Measurements from ENCODE around the gene RNASE7.

Gene RNASE7

GRCh38 chr14:21054123-21054767 is 12.1 kb downstream of the RNASE7 start:
- H3K4me1 ChIP-seq (ENCODE audit: control insufficient read depth, insufficient read depth, low read length): peaks cover 29% of the 10 kb centered on the region
- no peaks in the 10 kb centered on the region for H3K9me3 ChIP-seq (ENCODE audit: control insufficient read depth, low read length)
- H3K4me3 ChIP-seq (ENCODE audit: low read length): no peak overlapping the region
- H3K9ac ChIP-seq (ENCODE audit: low read length): no peak overlapping the region
- no peaks in the 10 kb centered on the region for H3K27me3 ChIP-seq (ENCODE audit: control insufficient read depth, insufficient read depth, low read length)
- H3K36me3 ChIP-seq (ENCODE audit: control insufficient read depth, insufficient read depth, low read length): no peaks in the 10 kb centered on the region

GRCh38 chr14:21054768-21055145 is 12.6 kb downstream of the RNASE7 start:
- Histone ChIP-seq H3K4me1 (ENCODE audit: control insufficient read depth, insufficient read depth, low read length) (peaks cover 29% of the 10 kb centered on the region), H3K27me3 (ENCODE audit: control insufficient read depth, insufficient read depth, low read length) (no peaks in the 10 kb centered on the region), H3K4me3 (ENCODE audit: low read length) (no peak overlapping the region), H3K36me3 (ENCODE audit: control insufficient read depth, insufficient read depth, low read length) (no peaks in the 10 kb centered on the region), H3K9ac (ENCODE audit: low read length) (no peak overlapping the region), H3K9me3 (ENCODE audit: control insufficient read depth, low read length) (no peaks in the 10 kb centered on the region)

- Histone ChIP-seq H3K4me1 (ENCODE audit: control insufficient read depth, insufficient read depth, low read length) (peaks cover 37% of the 10 kb centered on the region), H3K36me3 (ENCODE audit: control insufficient read depth, insufficient read depth, low read length) (no peaks in the 10 kb centered on the region), H3K9ac (ENCODE audit: low read length) (no peak overlapping the region), H3K27me3 (ENCODE audit: control insufficient read depth, insufficient read depth, low read length) (no peaks in the 10 kb centered on the region), H3K4me3 (ENCODE audit: low read length) (no peak overlapping the region), H3K9me3 (ENCODE audit: control insufficient read depth, low read length) (no peaks in the 10 kb centered on the region)
These were observed 13.4 kb downstream of the RNASE7 start for GRCh38 chr14:21055432-21056117.

DNA sequence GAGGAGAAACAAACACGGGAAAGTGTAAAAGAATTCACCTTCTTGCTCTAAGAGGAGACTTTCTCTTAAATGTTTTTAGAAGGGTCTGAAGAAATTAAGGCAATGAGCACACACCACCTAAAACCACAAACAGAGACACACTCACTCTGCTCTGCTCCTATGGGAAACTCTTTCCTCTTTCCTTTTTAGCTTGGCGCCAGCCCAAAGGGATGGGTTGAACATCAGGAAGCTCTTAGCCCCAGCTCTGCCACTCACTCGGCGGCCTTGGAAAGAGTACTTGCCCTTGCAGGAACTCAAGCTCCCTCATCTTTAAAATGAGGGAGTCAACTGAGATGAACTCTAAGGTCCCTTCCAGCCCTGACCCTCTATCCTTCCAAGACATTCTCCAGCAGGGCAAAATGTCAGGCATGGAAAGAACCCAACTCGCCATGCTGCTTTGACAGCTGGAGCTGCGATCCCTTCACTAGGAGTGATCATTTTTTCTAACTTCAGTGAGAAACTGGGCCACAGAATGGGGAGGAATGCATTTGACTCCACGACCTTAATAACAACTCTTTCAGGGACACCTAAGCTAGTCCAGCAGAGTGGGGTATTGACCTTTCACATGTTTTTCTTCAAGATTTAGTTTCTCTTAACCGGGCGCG is 14.5 kb downstream of the RNASE7 start:
- Histone ChIP-seq H3K27me3 (ENCODE audit: control insufficient read depth, insufficient read depth, low read length) (no peaks in the 10 kb centered on the region), H3K4me3 (ENCODE audit: low read length) (no peak overlapping the region), H3K9me3 (ENCODE audit: control insufficient read depth, low read length) (no peaks in the 10 kb centered on the region), H3K36me3 (ENCODE audit: control insufficient read depth, insufficient read depth, low read length) (no peaks in the 10 kb centered on the region), H3K4me1 (ENCODE audit: control insufficient read depth, insufficient read depth, low read length) (peaks cover 38% of the 10 kb centered on the region), H3K9ac (ENCODE audit: low read length) (no peak overlapping the region)

GRCh38 chr14:21057803-21058675 is 15.9 kb downstream of the RNASE7 start, which contains the start of gene RNASE8:
Gene RNASE8 (plus strand): TSS chr14:21057822. CDS start chr14:21057893, 71 bp downstream.
- Histone ChIP-seq H3K9me3 (ENCODE audit: control insufficient read depth, low read length) (no peaks in the 10 kb centered on the region), H3K36me3 (ENCODE audit: control insufficient read depth, insufficient read depth, low read length) (no peaks in the 10 kb centered on the region), H3K4me1 (ENCODE audit: control insufficient read depth, insufficient read depth, low read length) (peaks cover 38% of the 10 kb centered on the region), H3K9ac (ENCODE audit: low read length) (no peak within 1 kb of the TSS), H3K4me3 (ENCODE audit: low read length) (no peak within 1 kb of the TSS), H3K27me3 (ENCODE audit: control insufficient read depth, insufficient read depth, low read length) (no peaks in the 10 kb centered on the region)

GRCh38 chr14:21058903-21059302 is 16.7 kb downstream of the RNASE7 start:
- Histone ChIP-seq H3K36me3 (ENCODE audit: control insufficient read depth, insufficient read depth, low read length) (no peaks in the 10 kb centered on the region), H3K4me1 (ENCODE audit: control insufficient read depth, insufficient read depth, low read length) (peaks cover 33% of the 10 kb centered on the region), H3K9ac (ENCODE audit: low read length) (no peak overlapping the region), H3K4me3 (ENCODE audit: low read length) (no peak overlapping the region), H3K27me3 (ENCODE audit: control insufficient read depth, insufficient read depth, low read length) (no peaks in the 10 kb centered on the region), H3K9me3 (ENCODE audit: control insufficient read depth, low read length) (no peaks in the 10 kb centered on the region)

- peaks cover 24% of the 10 kb centered on the region for H3K4me1 ChIP-seq (ENCODE audit: control insufficient read depth, insufficient read depth, low read length)
- H3K27me3 ChIP-seq (ENCODE audit: control insufficient read depth, insufficient read depth, low read length): no peaks in the 10 kb centered on the region
- no peak overlapping the region for H3K9ac ChIP-seq (ENCODE audit: low read length)
- no peaks in the 10 kb centered on the region for H3K9me3 ChIP-seq (ENCODE audit: control insufficient read depth, low read length)
- H3K4me3 ChIP-seq (ENCODE audit: low read length): no peak overlapping the region
- no peaks in the 10 kb centered on the region for H3K36me3 ChIP-seq (ENCODE audit: control insufficient read depth, insufficient read depth, low read length)
These were observed 17.9 kb downstream of the RNASE7 start for GRCh38 chr14:21059842-21060613.

GRCh38 chr14:21060614-21061346 is 18.6 kb downstream of the RNASE7 start:
- no peaks in the 10 kb centered on the region for H3K27me3 ChIP-seq (ENCODE audit: control insufficient read depth, insufficient read depth, low read length)
- H3K9ac ChIP-seq (ENCODE audit: low read length): no peak overlapping the region
- no peak overlapping the region for H3K4me3 ChIP-seq (ENCODE audit: low read length)
- H3K36me3 ChIP-seq (ENCODE audit: control insufficient read depth, insufficient read depth, low read length): no peaks in the 10 kb centered on the region
- H3K9me3 ChIP-seq (ENCODE audit: control insufficient read depth, low read length): no peaks in the 10 kb centered on the region
- peaks cover 18% of the 10 kb centered on the region for H3K4me1 ChIP-seq (ENCODE audit: control insufficient read depth, insufficient read depth, low read length)

DNA sequence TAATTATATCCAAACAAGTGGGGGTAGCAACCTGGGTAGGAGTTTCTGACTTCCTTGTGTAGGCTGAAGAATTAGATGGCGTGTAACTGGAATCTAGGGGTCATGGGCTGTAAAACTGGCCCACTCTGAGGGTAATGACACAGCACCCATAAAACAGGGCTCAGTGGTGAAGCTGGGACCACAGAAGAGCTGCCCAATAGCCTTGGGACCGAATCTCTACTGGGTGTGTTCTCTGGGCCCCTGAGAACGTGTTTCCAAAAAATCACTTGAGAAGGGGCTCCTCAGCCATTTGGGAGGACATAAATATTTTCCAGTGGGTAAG is 19.1 kb downstream of the RNASE7 start:
- no peaks in the 10 kb centered on the region for H3K36me3 ChIP-seq (ENCODE audit: control insufficient read depth, insufficient read depth, low read length)
- H3K4me3 ChIP-seq (ENCODE audit: low read length): no peak overlapping the region
- no peaks in the 10 kb centered on the region for H3K27me3 ChIP-seq (ENCODE audit: control insufficient read depth, insufficient read depth, low read length)
- no peak overlapping the region for H3K9ac ChIP-seq (ENCODE audit: low read length)
- no peaks in the 10 kb centered on the region for H3K9me3 ChIP-seq (ENCODE audit: control insufficient read depth, low read length)
- peaks cover 16% of the 10 kb centered on the region for H3K4me1 ChIP-seq (ENCODE audit: control insufficient read depth, insufficient read depth, low read length)

- no peak overlapping the region for H3K9ac ChIP-seq (ENCODE audit: low read length)
- peaks cover 4% of the 10 kb centered on the region for H3K27me3 ChIP-seq (ENCODE audit: control insufficient read depth, insufficient read depth, low read length)
- H3K36me3 ChIP-seq (ENCODE audit: control insufficient read depth, insufficient read depth, low read length): no peaks in the 10 kb centered on the region
- no peaks in the 10 kb centered on the region for H3K9me3 ChIP-seq (ENCODE audit: control insufficient read depth, low read length)
- H3K4me3 ChIP-seq (ENCODE audit: low read length): no peak overlapping the region
- peaks cover 12% of the 10 kb centered on the region for H3K4me1 ChIP-seq (ENCODE audit: control insufficient read depth, insufficient read depth, low read length)
These were observed 21.3 kb downstream of the RNASE7 start for GRCh38 chr14:21063479-21063878.

Measured in mucosa of stomach (tissue), 1 donor.